ENCODE results near the gene DOK4.

Gene DOK4

DNA sequence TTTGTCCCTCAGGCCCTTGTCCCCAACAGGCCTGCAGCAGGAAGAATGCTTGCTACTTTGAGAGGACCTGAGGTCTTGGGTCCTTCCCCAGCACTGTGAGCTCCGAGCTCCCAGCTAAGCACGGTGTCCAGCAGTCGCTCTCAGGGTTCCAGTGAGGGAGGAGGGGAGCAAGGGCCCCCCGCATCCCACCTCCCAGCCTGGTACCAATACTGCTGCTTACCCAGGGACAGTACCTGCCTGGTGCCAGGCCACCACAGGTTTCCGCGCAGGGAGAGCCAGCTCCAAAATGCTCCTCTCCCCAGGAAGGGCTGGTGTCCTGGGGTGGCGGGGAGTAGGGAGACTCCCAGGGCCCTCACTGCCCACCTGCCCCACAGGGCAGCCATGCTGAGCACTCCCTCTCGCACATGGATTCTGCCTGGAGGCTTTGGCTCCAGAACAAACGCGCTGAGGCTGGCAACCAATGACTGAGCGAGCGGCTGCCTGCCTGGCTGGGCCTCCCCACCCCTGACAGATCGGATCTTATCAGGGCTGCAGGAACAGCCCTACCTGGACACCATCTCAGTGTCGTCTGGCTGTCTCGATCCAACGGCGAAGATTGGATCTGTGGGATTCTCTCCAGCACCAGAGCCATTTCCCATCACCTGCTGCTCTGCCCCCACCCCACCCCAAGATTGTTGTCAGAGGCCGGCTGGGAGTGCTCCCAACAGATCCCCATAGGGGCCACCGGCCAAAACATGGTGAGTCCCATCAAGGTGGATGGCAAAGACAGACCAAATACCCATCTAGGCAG lies 2.4 kb downstream of the DOK4 start:
- no peak for DNase-seq (ENCODE audit: low spot score)
- in situ Hi-C loops (cut with MboI; ENCODE audit: low pct_unique_long_range_greater_than_20kb, low sequenced_read_pairs, unreplicated experiment) = no loop called here
- TF ChIP-seq, protein P1, sequence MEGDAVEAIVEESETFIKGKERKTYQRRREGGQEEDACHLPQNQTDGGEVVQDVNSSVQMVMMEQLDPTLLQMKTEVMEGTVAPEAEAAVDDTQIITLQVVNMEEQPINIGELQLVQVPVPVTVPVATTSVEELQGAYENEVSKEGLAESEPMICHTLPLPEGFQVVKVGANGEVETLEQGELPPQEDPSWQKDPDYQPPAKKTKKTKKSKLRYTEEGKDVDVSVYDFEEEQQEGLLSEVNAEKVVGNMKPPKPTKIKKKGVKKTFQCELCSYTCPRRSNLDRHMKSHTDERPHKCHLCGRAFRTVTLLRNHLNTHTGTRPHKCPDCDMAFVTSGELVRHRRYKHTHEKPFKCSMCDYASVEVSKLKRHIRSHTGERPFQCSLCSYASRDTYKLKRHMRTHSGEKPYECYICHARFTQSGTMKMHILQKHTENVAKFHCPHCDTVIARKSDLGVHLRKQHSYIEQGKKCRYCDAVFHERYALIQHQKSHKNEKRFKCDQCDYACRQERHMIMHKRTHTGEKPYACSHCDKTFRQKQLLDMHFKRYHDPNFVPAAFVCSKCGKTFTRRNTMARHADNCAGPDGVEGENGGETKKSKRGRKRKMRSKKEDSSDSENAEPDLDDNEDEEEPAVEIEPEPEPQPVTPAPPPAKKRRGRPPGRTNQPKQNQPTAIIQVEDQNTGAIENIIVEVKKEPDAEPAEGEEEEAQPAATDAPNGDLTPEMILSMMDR (IDR thresholded peaks at IDR 0.05; ENCODE audit: extremely low read depth, insufficient read depth, missing control alignments) = no peak

DNA sequence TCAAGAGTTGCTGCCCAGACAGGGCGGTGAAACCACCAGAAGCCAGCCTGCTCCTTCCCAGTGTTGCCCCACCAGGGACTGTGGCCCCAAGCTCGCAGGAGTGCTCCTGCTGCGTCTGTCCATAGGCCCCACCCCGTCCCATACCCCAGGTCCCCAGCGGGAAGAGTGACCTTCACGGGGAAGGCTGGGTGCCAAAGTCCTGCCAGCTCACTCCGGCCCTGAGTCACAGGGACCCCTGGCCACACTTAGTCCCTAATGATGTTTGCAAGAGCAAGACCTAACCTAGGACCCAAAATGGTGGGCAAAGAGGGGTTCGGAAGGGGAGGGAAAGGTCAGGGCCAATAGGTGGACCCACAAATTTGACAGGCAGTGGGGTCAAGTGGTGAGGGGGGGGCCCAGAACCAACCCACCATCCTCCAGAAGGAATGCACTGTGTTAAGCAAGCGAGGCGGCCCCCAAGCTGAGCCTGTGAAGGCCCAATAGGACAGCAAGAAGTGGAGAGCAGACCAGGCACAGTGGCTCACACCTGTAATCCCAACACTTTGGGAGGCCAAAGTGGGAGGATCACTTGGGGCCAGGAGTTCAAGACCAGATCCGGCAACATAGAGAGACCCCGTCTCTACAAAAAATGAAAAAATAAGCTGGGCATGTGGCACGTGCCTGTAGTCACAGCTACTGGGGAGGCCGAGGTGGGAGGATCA lies 3.3 kb downstream of the DOK4 start:
- in situ Hi-C loops (cut with MboI; ENCODE audit: low pct_unique_long_range_greater_than_20kb, low sequenced_read_pairs, unreplicated experiment) = no loop called here
- TF ChIP-seq, protein P1 (IDR thresholded peaks at IDR 0.05; ENCODE audit: extremely low read depth, insufficient read depth, missing control alignments) = no peak
- DNase-seq (ENCODE audit: low spot score) = no peak

DNA sequence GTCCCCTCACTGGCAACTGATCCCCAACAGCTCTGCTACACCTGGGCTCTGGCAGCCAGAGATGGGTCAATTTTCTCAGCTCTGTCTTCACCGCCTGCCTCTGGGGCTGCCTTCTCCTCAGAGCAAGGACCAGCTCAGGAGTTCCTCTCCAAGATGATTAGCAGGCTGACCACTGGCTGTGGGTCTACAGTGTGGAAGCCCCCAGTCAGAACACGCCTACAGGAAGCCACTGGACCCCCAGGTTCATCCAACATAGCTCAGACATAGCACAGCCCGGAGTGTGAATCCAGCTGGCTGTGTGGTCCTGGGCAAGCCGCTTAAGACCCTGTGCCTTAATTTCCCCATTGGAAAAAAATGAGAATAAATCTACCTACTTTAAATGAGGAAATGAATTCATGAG lies 4.9 kb downstream of the DOK4 start:
- in situ Hi-C loops (cut with MboI; ENCODE audit: low pct_unique_long_range_greater_than_20kb, low sequenced_read_pairs, unreplicated experiment) = no loop called here
- DNase-seq (ENCODE audit: low spot score) = no peak
- TF ChIP-seq, protein P1 (IDR thresholded peaks at IDR 0.05; ENCODE audit: extremely low read depth, insufficient read depth, missing control alignments) = no peak

DNA sequence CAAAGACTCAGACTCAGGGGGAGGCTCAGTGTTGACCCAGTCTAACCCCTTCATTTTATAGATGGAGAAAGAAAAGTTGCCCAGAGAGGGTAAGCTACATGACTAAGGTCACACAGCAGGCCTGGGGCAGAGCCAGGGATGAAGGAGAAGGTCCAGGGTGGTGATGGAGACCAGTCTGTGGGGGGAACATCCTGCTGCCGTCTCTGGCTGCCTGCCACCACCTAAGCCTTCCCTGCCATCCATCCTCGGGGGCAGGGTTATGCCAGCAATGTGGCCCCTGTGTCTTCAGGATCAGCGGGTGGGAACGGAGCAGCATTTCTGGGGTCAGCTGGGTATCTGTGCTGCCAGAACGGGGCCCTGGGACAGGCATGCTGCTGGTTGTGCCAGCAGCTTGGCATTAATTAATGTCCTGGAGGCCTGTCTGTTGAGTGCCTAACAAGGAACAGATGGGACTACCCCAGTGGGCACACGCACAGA lies 5.5 kb downstream of the DOK4 start:
- in situ Hi-C loops (cut with MboI; ENCODE audit: low pct_unique_long_range_greater_than_20kb, low sequenced_read_pairs, unreplicated experiment) = no loop called here
- no peak for DNase-seq (ENCODE audit: low spot score)
- TF ChIP-seq, protein P1 (IDR thresholded peaks at IDR 0.05; ENCODE audit: extremely low read depth, insufficient read depth, missing control alignments) = no peak

DNA sequence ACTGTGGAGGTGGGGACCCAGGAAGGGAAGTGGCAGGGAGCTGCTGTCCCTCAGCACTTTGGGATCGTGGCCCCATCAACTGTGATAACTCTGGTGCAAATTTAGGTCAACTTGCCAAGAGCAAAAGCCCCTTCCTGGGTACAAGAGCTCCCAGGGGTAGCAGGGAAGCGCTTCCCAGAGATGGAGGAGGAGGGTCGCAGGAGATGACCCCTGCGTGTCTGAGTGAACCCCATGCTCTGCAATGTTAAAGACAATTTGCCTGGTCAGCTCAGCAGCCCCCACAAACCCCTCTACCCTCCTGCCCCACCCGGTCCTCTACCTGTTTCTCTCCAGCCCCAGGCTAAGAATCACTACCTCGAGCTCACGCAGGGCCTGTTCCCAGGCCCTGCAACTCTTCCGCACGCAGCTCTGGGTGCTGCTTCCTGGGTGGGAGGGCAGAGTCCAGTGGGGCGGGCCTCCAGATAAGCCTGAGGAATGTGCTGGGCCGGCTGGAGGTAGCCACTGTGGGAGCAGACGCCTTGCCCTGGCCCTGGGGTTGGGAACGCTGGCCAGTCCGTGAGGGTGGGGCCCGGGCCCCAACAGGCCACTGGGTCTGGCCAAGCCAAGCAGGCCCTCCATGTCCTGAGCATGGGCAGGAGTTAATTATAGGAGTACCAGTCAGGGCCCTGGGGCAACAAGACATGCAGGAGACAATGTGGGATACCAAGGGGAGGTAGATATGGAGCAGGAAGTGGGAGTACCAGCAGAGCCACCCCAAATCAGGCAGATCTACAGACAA lies 6.1 kb downstream of the DOK4 start:
- in situ Hi-C loops (cut with MboI; ENCODE audit: low pct_unique_long_range_greater_than_20kb, low sequenced_read_pairs, unreplicated experiment) = no loop called here
- TF ChIP-seq, protein P1 (IDR thresholded peaks at IDR 0.05; ENCODE audit: extremely low read depth, insufficient read depth, missing control alignments) = no peak
- no peak for DNase-seq (ENCODE audit: low spot score)

DNA sequence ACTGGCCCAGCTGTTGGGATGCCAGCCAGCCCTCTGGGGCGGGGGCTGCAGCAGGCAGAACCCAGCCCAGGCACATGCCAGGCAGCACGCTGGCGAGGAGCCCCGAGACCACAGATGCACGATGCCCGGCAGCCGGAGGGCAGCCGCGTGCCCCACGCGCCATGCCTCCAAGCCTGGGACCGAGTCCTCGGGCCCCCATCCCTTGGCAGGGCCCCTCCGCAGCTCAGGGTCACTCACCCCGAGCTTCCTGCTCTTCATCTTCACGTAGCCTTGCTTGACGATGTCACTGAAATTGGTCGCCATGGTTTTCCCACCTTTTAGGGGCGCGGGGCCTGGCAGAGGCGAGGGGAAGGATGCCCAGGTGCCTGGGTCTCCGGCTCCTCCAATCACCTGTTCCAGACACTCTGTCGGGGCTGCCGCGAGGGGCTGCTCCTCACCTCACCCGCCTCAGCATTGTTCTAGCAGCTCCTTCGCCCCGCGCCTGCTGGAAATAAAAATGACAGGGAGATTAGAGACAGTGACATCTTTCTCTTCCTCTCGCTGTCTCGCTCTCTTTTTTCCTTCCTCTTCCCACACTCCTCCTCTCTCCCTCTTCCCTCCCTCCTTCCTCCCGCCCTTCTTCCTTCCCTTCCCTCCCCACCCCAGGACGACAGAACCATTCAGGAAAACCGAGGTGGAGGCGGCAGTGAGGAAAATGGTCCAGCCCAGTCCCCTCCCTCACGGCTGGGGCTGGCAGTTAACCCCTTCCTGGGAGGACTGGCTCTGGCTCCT lies 6.9 kb downstream of the DOK4 start:
- in situ Hi-C loops (cut with MboI; ENCODE audit: low pct_unique_long_range_greater_than_20kb, low sequenced_read_pairs, unreplicated experiment) = no loop called here
- TF ChIP-seq, protein P1 (IDR thresholded peaks at IDR 0.05; ENCODE audit: extremely low read depth, insufficient read depth, missing control alignments) = no peak
- no peak for DNase-seq (ENCODE audit: low spot score)
